GM12872 (cell line): Measurements from ENCODE around the gene MICAL3.

Experiments used
- CTCF ChIP-seq: IDR thresholded peaks from 3 replicates; pipeline ENCODE4 v1.5.1; 2011; ENCODE audit warnings: low read depth, mild to moderate bottlenecking, low read length, moderate library complexity; ENCODE audit not compliant: insufficient read depth

Gene MICAL3

DNA sequence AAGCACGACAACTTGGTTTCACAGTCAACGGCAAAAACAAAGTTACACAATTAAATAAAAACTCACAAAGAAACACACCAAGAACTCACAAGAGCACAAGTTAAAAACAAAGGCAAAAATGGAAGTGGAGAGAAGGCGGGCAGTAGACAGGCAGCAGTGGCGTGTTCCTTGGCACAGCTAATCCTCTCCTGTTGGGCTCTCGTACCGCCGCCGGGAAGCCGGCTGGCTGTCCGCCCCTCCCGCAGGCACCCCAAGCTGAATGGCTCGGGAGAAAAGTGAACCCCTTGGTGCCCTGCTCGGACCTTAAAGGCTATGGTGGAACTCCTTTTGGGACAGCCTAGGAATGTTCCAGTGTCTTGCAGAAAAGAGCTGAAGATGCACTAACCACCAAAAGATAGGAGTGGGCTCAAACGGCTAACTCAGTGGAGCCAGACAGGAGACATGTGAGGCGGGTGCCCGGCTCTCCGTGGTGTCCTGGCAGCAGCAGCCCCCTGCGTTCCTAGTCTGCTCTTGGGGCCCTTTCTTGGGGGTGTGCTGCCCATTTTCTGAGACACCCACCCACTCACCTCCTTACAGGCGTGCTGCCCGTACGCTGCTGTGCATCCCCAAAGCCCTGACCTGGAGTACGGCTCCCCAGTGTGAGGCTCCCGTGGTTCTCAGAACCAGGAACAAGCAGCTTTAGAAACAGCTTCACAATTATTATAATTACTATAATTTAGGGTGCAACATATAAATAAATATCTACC lies 164.0 kb downstream of the MICAL3 start:
- TF ChIP-seq CTCF: no peak

GRCh38 chr22:17858033-17858432 lies 166.3 kb downstream of the MICAL3 start:
- TF ChIP-seq CTCF: no peak

DNA sequence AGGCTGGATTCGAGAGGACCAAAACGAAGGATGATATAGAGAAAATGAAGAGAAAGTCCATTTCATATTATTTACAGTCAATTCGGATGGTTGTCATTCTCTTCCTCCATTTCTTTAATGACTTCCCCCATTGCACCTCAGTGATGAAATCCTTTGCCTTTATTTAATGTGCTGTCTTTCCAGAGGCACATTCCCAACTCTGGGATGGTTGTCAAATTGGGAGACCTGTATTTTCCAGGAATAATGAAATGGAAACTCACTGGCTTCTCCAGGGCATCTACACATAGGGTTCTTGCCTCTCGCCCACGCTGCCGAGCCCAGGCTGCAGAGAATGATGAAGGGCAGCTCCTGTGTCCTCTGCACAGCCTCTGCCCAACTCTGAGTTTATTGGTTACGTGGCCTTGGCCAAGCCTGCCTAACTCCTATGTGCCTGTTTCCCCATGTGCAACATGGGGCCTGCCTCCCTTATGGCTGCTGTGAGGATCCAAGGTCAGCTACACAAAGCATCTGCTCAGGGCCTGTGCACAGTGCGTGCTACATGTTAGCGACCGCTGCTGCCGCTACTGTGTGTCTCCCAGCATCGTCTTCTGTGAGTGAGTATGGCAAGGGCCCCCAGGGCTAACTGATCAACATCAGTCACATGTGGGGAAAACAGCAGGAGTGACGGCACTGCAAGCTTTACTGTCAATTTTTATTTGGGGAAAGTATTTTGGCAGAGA lies 168.6 kb downstream of the MICAL3 start:
- no peak for TF ChIP-seq CTCF

GRCh38 chr22:17853073-17853472 lies 171.3 kb downstream of the MICAL3 start:
- no peak for TF ChIP-seq CTCF

- TF ChIP-seq CTCF: no peak
These were observed 172.6 kb downstream of the MICAL3 start for GRCh38 chr22:17851759-17852158.

DNA sequence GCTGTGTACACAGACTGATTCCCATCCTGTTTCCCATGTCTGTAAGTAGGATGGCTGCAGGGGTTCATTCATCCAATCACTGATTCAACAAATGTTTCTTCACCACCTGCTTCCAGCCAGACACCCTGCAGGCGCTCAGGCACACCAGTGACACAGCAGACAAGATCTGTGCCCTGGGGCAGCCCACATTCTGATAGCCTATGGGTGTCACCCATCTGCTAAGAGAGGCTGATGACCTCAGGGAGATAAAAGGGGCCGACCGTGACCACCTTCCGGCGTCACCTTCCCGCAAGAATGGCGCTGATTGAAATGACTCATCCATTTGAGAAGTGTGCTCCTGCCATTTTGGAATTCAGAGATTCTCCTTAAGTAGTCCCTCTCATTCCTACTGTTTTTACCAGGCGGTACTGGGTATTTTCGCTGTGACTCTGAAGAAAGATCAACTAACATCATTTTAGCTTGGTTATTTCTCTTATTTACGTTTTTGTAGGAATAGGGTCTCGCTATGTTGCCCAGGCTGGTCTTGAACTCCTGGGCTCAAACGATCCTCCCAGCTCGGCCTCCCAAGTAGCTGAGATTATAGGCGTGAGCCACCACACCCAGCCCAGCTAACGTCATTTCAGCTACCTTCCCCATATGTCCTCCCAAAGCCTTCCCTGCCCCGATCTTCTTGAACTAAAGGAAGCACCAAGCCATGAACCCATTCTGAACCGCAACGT lies 176.8 kb downstream of the MICAL3 start:
- no peak for TF ChIP-seq CTCF

DNA sequence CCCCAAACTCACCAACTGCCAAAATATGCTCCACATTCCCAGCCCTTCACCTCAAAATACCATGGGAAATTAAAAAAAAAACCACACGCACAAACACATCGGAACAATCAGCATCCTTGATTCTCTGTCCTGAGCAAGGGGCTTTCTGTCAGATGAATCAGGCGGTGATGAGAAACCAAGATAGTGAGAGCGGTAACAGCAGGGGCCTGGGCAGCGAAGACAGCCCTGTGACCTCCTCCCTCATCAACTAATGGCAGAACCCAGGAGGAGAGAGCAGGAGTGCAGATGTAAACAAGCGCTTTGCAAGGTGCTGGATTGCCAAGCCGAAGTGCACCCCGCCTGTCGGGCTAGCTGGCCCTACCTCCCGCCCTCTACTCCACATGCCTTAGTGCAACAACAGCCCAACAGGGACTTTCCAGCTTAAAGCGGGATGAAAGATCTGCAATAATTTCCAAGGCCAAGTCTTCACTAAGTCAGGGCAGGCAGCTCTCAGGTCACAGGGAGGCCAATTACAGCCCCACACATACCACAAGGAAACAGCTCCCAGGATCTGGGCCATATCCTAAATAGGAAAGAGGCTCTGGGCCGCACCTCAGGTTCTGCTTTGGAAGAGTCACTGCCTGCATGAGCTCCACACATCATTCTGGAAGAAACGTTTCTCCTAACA lies 177.9 kb downstream of the MICAL3 start:
- TF ChIP-seq CTCF: no peak
